Liver (tissue), 9 donors: ENCODE results near the gene TUBB4B. TPM values are rescaled to one million over a fixed set of nuclear protein-coding genes. Genes with fewer than 3 reads are reported as not detected.

Experiments
- DNase-seq: peaks from one replicate; pipeline ENCODE4 v3.0.0-alpha.2; 2017; ENCODE audit warnings: low spot score
- H3K27ac ChIP-seq, 2 donors: one replicate each; pipeline ENCODE4 v1.7.0; 2013; ENCODE audit warnings: inconsistent platforms in 2 of 2, low read length in 2 of 2, control low read depth in 1 of 2, low read depth in 1 of 2, mild to moderate bottlenecking in 1 of 2
- H3K27me3 ChIP-seq, 4 donors: one replicate each; pipeline versions ENCODE4 v1.6.1 to v1.7.0; 2013; ENCODE audit warnings: low read length in 3 of 4, inconsistent platforms in 1 of 4, mild to moderate bottlenecking in 1 of 4, moderate library complexity in 1 of 4; ENCODE audit not compliant: control insufficient read depth in 4 of 4, insufficient read depth in 4 of 4
- H3K36me3 ChIP-seq, 4 donors: one replicate each; pipeline versions ENCODE4 v1.6.1 to v1.7.0; 2013; ENCODE audit warnings: low read length in 3 of 4, mild to moderate bottlenecking in 3 of 4, low read depth in 1 of 4, moderate library complexity in 1 of 4; ENCODE audit not compliant: control insufficient read depth in 4 of 4, insufficient read depth in 3 of 4
- H3K4me1 ChIP-seq, 4 donors: one replicate each; pipeline versions ENCODE4 v1.6.1 to v1.7.0; 2013; ENCODE audit warnings: low read length in 3 of 4, mild to moderate bottlenecking in 3 of 4, moderate library complexity in 1 of 4; ENCODE audit not compliant: control insufficient read depth in 4 of 4, insufficient read depth in 4 of 4
- H3K4me3 ChIP-seq, 3 donors: one replicate each; pipeline versions ENCODE4 v1.6.1 to v1.7.0; 2013; ENCODE audit warnings: low read length in 3 of 3, control low read depth in 1 of 3, low read depth in 1 of 3, mild to moderate bottlenecking in 1 of 3
- H3K9ac ChIP-seq, 2 donors: one replicate each; pipeline ENCODE4 v1.7.0; 2013; ENCODE audit warnings: low read length in 2 of 2, mild to moderate bottlenecking in 2 of 2, moderate library complexity in 2 of 2, control low read depth in 1 of 2, low read depth in 1 of 2
- H3K9me3 ChIP-seq, 4 donors: one replicate each; pipeline versions ENCODE4 v1.6.1 to v1.7.0; 2013; ENCODE audit warnings: low read length in 3 of 4; ENCODE audit not compliant: control insufficient read depth in 4 of 4
- ATF3 ChIP-seq: IDR thresholded peaks from 2 replicates; pipeline ENCODE4 v1.6.1; 2016; ENCODE audit warnings: antibody characterized with exemption
- EGR1 ChIP-seq, 2 donors: IDR thresholded peaks; 2 replicates each; pipeline ENCODE4 v1.6.1; 2016 to 2018; ENCODE audit warnings: antibody characterized with exemption in 2 of 2, low read depth in 2 of 2
- FOXA1 ChIP-seq: IDR thresholded peaks from 2 replicates; pipeline ENCODE4 v1.6.1; 2016; ENCODE audit warnings: antibody characterized with exemption
- FOXA2 ChIP-seq: IDR thresholded peaks from 2 replicates; pipeline ENCODE4 v1.6.1; 2016; ENCODE audit warnings: antibody characterized with exemption
- GABPA ChIP-seq, 2 donors: IDR thresholded peaks in 1 of 2; conservative IDR thresholded peaks in 1 of 2; 2 replicates each; pipeline ENCODE4 v1.6.1; 2016; ENCODE audit warnings: antibody characterized with exemption in 2 of 2, mild to moderate bottlenecking in 1 of 2, moderate library complexity in 1 of 2
- HNF4A ChIP-seq, 2 donors: conservative IDR thresholded peaks; 2 replicates each; pipeline ENCODE4 v1.6.1; 2016; ENCODE audit warnings: antibody characterized with exemption in 2 of 2, mild to moderate bottlenecking in 2 of 2
- HNF4G ChIP-seq: IDR thresholded peaks from 2 replicates; pipeline ENCODE4 v1.6.1; 2016; ENCODE audit warnings: antibody characterized with exemption
- JUND ChIP-seq, 2 donors: IDR thresholded peaks; 2 replicates each; pipeline ENCODE4 v1.6.1; 2016; ENCODE audit warnings: antibody characterized with exemption in 2 of 2
- NR2F2 ChIP-seq: IDR thresholded peaks from 2 replicates; pipeline ENCODE4 v1.6.1; 2016; ENCODE audit warnings: antibody characterized with exemption
- RAD21 ChIP-seq, 2 donors: IDR thresholded peaks; 2 replicates each; pipeline ENCODE4 v1.6.1; 2016; ENCODE audit warnings: antibody characterized with exemption in 2 of 2, mild to moderate bottlenecking in 2 of 2
- RXRA ChIP-seq, 2 donors: IDR thresholded peaks; 2 replicates each; pipeline ENCODE4 v1.6.1; 2017 to 2018; ENCODE audit warnings: antibody characterized with exemption in 2 of 2, mild to moderate bottlenecking in 1 of 2
- SP1 ChIP-seq: IDR thresholded peaks from 2 replicates; pipeline ENCODE4 v1.6.1; 2018; ENCODE audit warnings: antibody characterized with exemption, mild to moderate bottlenecking
- TAF1 ChIP-seq: conservative IDR thresholded peaks from 2 replicates; pipeline ENCODE4 v1.6.1; 2016; ENCODE audit warnings: antibody characterized with exemption, mild to moderate bottlenecking
- YY1 ChIP-seq: IDR thresholded peaks from 2 replicates; pipeline ENCODE4 v1.6.1; 2016; ENCODE audit warnings: antibody characterized with exemption, mild to moderate bottlenecking
- WGBS: extraction: QIAGEN DNeasy Blood & Tissue Kit; methylation state at CpG from one replicate; pipeline ENCODE4 v1.1.7; 2013; 5-methylcytosine and 5-hydroxymethylcytosine counted together
- polyA plus RNA-seq, 2 donors: library from polyadenylated mRNA; stranded (reverse) in 1 of 2; unstranded in 1 of 2; fragments of 200-250 nt in 1 of 2; fragments of >200 nt in 1 of 2; fragmentation: Nextera tagmentation in 1 of 2; extraction: Ambion mirVana in 1 of 2; gene quantifications; one replicate each; pipeline versions ENCODE4 v1.2.1 to v1.2.3, GENCODE V29; 2013 to 2015
- total RNA-seq, 2 donors: library from RNA; depleted of rRNA; stranded (reverse); fragments of >200 nt; gene quantifications; one replicate each; pipeline ENCODE4 v1.2.3, GENCODE V29; 2014
- TF ChIP-seq, protein P1 (sequence below): IDR thresholded peaks from 2 replicates; pipeline ENCODE4 v1.6.1; 2016; ENCODE audit warnings: antibody characterized with exemption
- TF ChIP-seq, protein P2 (sequence below): fragments of 150-350 bp; IDR thresholded peaks from 2 replicates; pipeline ENCODE4 v1.5.1; 2017; ENCODE audit warnings: improper control_type of control experiment, low read depth, low read length; ENCODE audit not compliant: missing input control
- TF ChIP-seq, protein P3 (sequence below): IDR thresholded peaks from 2 replicates; pipeline ENCODE4 v1.6.1; 2016; ENCODE audit warnings: antibody characterized with exemption, mild to moderate bottlenecking
- TF ChIP-seq, protein P4 (sequence below): IDR thresholded peaks from 2 replicates; pipeline ENCODE4 v1.6.1; 2016; ENCODE audit warnings: antibody characterized with exemption
- donor health status: healthy.
- donor health status: healthy.
- donor health status: healthy.
- donor health status: healthy.
- donor health status: healthy.

TUBB4B gene
- total and polyA plus RNA-seq, 4 donors: 173 to 199 (median 185) TPM

DNA sequence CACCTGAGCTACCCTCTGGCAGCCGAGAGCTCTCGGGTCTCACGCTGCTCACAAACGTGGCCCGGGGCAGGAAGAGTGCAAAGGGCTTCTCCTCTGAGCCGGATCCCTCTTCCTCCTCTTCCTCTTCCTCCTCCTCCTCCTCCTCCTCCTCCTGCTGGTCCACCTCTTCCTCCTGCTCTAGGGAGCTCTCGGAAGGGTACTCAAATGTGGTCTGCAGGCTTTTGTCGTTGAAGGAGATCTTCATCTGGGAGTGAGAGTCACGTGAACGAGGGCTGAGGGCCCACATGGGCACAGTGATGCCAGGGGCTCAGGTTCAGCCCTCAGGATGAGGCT, 48.7 kb upstream of the TUBB4B start:
- no peaks in the 10 kb centered on the region for H3K9me3 ChIP-seq
- H3K27me3 ChIP-seq: no peaks in the 10 kb centered on the region
- 81% methylated on average over 10 of the region's 10 CpGs for WGBS
- peaks cover 30 to 70% (median 58%) of the 10 kb centered on the region in 4 donors for H3K4me1 ChIP-seq
- DNase-seq: no peak
- H3K9ac ChIP-seq: no peak overlapping the region
- no peak overlapping the region for H3K27ac ChIP-seq
- TF ChIP-seq GABPA (IDR thresholded peaks at IDR 0.05 in 1 of 2, conservative IDR thresholded peaks at IDR 0.05 in 1 of 2) (no peak), EGR1 (IDR thresholded peaks at IDR 0.05; ENCODE audit: low read depth in 2 of 2) (no peak), HNF4A (conservative IDR thresholded peaks at IDR 0.05) (no peak), RAD21 (IDR thresholded peaks at IDR 0.05) (no peak), RXRA (IDR thresholded peaks at IDR 0.05) (no peak), HNF4G (no peak), YY1 (no peak), JUND (IDR thresholded peaks at IDR 0.05) (no peak), ATF3 (no peak)
- TF ChIP-seq, protein P1, sequence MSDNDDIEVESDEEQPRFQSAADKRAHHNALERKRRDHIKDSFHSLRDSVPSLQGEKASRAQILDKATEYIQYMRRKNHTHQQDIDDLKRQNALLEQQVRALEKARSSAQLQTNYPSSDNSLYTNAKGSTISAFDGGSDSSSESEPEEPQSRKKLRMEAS: no peak
- peaks cover 3 to 17% (median 5%) of the 10 kb centered on the region in 4 donors for H3K36me3 ChIP-seq
- no peak overlapping the region for H3K4me3 ChIP-seq

GRCh38 chr9:137192859-137193258, 48.2 kb upstream of the TUBB4B start:
- Histone ChIP-seq H3K9me3 (no peaks in the 10 kb centered on the region), H3K4me3 (no peak overlapping the region), H3K27ac (no peak overlapping the region), H3K27me3 (no peaks in the 10 kb centered on the region), H3K4me1 (peaks cover 26 to 70% (median 58%) of the 10 kb centered on the region in 4 donors), H3K36me3 (peaks cover 3 to 17% (median 5%) of the 10 kb centered on the region in 4 donors), H3K9ac (no peak overlapping the region)
- WGBS: 91% methylated on average over 2 of the region's 2 CpGs
- DNase-seq: no peak
- TF ChIP-seq JUND (IDR thresholded peaks at IDR 0.05) (no peak), SP1 (no peak), ATF3 (no peak), NR2F2 (no peak), FOXA2 (no peak), RAD21 (IDR thresholded peaks at IDR 0.05) (no peak), EGR1 (IDR thresholded peaks at IDR 0.05; ENCODE audit: low read depth in 2 of 2) (no peak), YY1 (no peak), RXRA (IDR thresholded peaks at IDR 0.05) (no peak), TAF1 (no peak), HNF4G (no peak), FOXA1 (no peak), GABPA (IDR thresholded peaks at IDR 0.05 in 1 of 2, conservative IDR thresholded peaks at IDR 0.05 in 1 of 2) (no peak)
- TF ChIP-seq, protein P2, sequence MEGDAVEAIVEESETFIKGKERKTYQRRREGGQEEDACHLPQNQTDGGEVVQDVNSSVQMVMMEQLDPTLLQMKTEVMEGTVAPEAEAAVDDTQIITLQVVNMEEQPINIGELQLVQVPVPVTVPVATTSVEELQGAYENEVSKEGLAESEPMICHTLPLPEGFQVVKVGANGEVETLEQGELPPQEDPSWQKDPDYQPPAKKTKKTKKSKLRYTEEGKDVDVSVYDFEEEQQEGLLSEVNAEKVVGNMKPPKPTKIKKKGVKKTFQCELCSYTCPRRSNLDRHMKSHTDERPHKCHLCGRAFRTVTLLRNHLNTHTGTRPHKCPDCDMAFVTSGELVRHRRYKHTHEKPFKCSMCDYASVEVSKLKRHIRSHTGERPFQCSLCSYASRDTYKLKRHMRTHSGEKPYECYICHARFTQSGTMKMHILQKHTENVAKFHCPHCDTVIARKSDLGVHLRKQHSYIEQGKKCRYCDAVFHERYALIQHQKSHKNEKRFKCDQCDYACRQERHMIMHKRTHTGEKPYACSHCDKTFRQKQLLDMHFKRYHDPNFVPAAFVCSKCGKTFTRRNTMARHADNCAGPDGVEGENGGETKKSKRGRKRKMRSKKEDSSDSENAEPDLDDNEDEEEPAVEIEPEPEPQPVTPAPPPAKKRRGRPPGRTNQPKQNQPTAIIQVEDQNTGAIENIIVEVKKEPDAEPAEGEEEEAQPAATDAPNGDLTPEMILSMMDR: no peak
- TF ChIP-seq, protein P3, sequence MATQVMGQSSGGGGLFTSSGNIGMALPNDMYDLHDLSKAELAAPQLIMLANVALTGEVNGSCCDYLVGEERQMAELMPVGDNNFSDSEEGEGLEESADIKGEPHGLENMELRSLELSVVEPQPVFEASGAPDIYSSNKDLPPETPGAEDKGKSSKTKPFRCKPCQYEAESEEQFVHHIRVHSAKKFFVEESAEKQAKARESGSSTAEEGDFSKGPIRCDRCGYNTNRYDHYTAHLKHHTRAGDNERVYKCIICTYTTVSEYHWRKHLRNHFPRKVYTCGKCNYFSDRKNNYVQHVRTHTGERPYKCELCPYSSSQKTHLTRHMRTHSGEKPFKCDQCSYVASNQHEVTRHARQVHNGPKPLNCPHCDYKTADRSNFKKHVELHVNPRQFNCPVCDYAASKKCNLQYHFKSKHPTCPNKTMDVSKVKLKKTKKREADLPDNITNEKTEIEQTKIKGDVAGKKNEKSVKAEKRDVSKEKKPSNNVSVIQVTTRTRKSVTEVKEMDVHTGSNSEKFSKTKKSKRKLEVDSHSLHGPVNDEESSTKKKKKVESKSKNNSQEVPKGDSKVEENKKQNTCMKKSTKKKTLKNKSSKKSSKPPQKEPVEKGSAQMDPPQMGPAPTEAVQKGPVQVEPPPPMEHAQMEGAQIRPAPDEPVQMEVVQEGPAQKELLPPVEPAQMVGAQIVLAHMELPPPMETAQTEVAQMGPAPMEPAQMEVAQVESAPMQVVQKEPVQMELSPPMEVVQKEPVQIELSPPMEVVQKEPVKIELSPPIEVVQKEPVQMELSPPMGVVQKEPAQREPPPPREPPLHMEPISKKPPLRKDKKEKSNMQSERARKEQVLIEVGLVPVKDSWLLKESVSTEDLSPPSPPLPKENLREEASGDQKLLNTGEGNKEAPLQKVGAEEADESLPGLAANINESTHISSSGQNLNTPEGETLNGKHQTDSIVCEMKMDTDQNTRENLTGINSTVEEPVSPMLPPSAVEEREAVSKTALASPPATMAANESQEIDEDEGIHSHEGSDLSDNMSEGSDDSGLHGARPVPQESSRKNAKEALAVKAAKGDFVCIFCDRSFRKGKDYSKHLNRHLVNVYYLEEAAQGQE: no peak
- TF ChIP-seq, protein P4, sequence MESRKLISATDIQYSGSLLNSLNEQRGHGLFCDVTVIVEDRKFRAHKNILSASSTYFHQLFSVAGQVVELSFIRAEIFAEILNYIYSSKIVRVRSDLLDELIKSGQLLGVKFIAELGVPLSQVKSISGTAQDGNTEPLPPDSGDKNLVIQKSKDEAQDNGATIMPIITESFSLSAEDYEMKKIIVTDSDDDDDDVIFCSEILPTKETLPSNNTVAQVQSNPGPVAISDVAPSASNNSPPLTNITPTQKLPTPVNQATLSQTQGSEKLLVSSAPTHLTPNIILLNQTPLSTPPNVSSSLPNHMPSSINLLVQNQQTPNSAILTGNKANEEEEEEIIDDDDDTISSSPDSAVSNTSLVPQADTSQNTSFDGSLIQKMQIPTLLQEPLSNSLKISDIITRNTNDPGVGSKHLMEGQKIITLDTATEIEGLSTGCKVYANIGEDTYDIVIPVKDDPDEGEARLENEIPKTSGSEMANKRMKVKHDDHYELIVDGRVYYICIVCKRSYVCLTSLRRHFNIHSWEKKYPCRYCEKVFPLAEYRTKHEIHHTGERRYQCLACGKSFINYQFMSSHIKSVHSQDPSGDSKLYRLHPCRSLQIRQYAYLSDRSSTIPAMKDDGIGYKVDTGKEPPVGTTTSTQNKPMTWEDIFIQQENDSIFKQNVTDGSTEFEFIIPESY: no peak
- TF ChIP-seq, protein P1: no peak
